ENCODE results near the gene TBC1D30.
"Not testable (repeated sequence)": the region's sequence is repeated elsewhere in the genome, so short reads cannot be mapped to it uniquely, and the experiment has no call there.

Gene TBC1D30

GRCh38 chr12:64826234-64826633 lies 1.8 kb downstream of the TBC1D30 start:
- Histone ChIP-seq H3K9me3 (ENCODE audit: control insufficient read depth, insufficient read depth, low read depth, low read length) (no peaks in the 10 kb centered on the region), H3K27me3 (ENCODE audit: control insufficient read depth, insufficient read depth, low read length) (peaks cover 88% of the 10 kb centered on the region), H3K36me3 (ENCODE audit: control insufficient read depth, insufficient read depth, low read length) (no peaks in the 10 kb centered on the region), H3K9ac (ENCODE audit: low read length) (no peak overlapping the region), H3K27ac (ENCODE audit: low read depth, low read length) (no peak overlapping the region), H3K4me3 (ENCODE audit: low read depth, low read length) (peak overlapping the region; percentile 81), H3K4me1 (ENCODE audit: control insufficient read depth, insufficient read depth, low read length) (no peaks in the 10 kb centered on the region)

- H3K27me3 ChIP-seq (ENCODE audit: control insufficient read depth, insufficient read depth, low read length), result peaks cover 64% of the 10 kb centered on the region
- no peak overlapping the region for H3K4me3 ChIP-seq (ENCODE audit: low read depth, low read length)
- H3K4me1 ChIP-seq (ENCODE audit: control insufficient read depth, insufficient read depth, low read length), result no peaks in the 10 kb centered on the region
- H3K9me3 ChIP-seq (ENCODE audit: control insufficient read depth, insufficient read depth, low read depth, low read length), result peaks cover 10% of the 10 kb centered on the region
- no peaks in the 10 kb centered on the region for H3K36me3 ChIP-seq (ENCODE audit: control insufficient read depth, insufficient read depth, low read length)
- no peak overlapping the region for H3K9ac ChIP-seq (ENCODE audit: low read length)
- no peak overlapping the region for H3K27ac ChIP-seq (ENCODE audit: low read depth, low read length)
Measured at GRCh38 chr12:64828713-64829112, 4.3 kb downstream of the TBC1D30 start.

DNA sequence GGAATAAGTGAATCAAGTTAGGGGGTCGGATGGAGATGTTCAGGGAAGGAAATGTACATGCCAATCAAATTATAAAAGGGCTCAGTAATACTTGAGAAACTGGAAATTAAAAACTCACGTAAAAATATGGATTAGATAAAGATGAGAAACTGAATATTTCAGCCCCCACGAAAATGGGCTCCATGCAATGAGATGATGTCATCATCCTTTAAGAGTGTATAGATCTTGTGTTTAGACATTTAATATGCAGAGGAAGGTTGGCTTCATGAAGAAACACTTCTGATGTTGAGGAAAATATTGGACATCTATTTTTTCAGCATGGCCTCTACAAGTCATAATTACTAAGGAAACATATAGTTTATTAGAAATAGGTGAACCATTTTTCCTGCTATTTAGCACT lies 9.5 kb downstream of the TBC1D30 start:
- Histone ChIP-seq H3K27me3 (ENCODE audit: control insufficient read depth, insufficient read depth, low read length) (peaks cover 12% of the 10 kb centered on the region; the same call in 1 of the 2 replicates), H3K9ac (ENCODE audit: low read length) (no peak overlapping the region), H3K27ac (ENCODE audit: low read depth, low read length) (no peak overlapping the region), H3K9me3 (ENCODE audit: control insufficient read depth, insufficient read depth, low read depth, low read length) (peaks cover 10% of the 10 kb centered on the region), H3K36me3 (ENCODE audit: control insufficient read depth, insufficient read depth, low read length) (no peaks in the 10 kb centered on the region), H3K4me1 (ENCODE audit: control insufficient read depth, insufficient read depth, low read length) (no peaks in the 10 kb centered on the region), H3K4me3 (ENCODE audit: low read depth, low read length) (no peak overlapping the region)

DNA sequence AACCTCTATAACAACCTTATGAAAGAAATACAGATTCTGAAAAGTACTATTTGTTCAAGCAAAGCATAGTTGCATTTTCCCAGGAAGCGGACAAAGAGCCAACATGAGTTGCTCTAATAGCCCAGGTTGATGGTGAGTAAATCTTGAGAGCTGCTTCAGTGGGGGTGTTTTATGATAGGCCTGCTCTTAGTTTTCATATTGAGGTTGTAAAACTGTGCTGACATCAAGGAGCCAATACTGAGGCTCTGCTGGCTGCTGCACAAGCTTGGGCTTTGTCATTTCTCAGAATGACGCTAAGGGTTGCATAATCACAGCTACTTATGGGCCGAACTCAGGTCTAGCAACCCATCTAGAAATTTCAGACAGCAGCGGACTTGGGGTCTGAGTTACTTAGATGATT lies 11.5 kb downstream of the TBC1D30 start:
- no peaks in the 10 kb centered on the region for H3K36me3 ChIP-seq (ENCODE audit: control insufficient read depth, insufficient read depth, low read length)
- no peaks in the 10 kb centered on the region for H3K27me3 ChIP-seq (ENCODE audit: control insufficient read depth, insufficient read depth, low read length)

GRCh38 chr12:64836856-64837255 lies 12.4 kb downstream of the TBC1D30 start:
- Histone ChIP-seq H3K9ac (ENCODE audit: low read length) (no peak overlapping the region), H3K4me1 (ENCODE audit: control insufficient read depth, insufficient read depth, low read length) (no peaks in the 10 kb centered on the region), H3K4me3 (ENCODE audit: low read depth, low read length) (no peak overlapping the region), H3K36me3 (ENCODE audit: control insufficient read depth, insufficient read depth, low read length) (no peaks in the 10 kb centered on the region), H3K9me3 (ENCODE audit: control insufficient read depth, insufficient read depth, low read depth, low read length) (peaks cover 10% of the 10 kb centered on the region), H3K27ac (ENCODE audit: low read depth, low read length) (no peak overlapping the region), H3K27me3 (ENCODE audit: control insufficient read depth, insufficient read depth, low read length) (no peaks in the 10 kb centered on the region)

More for the DNA sequence above, 11.5 kb downstream of the TBC1D30 start:
- H3K9ac ChIP-seq (ENCODE audit: low read length), result no peak overlapping the region
- H3K9me3 ChIP-seq (ENCODE audit: control insufficient read depth, insufficient read depth, low read depth, low read length), result peaks cover 10% of the 10 kb centered on the region
- H3K27ac ChIP-seq (ENCODE audit: low read depth, low read length), result no peak overlapping the region
- H3K4me1 ChIP-seq (ENCODE audit: control insufficient read depth, insufficient read depth, low read length), result no peaks in the 10 kb centered on the region
- no peak overlapping the region for H3K4me3 ChIP-seq (ENCODE audit: low read depth, low read length)

GRCh38 chr12:64837427-64837826 lies 13.0 kb downstream of the TBC1D30 start:
- Histone ChIP-seq H3K27ac (ENCODE audit: low read depth, low read length) (no peak overlapping the region), H3K36me3 (ENCODE audit: control insufficient read depth, insufficient read depth, low read length) (no peaks in the 10 kb centered on the region), H3K27me3 (ENCODE audit: control insufficient read depth, insufficient read depth, low read length) (no peaks in the 10 kb centered on the region), H3K9ac (ENCODE audit: low read length) (no peak overlapping the region), H3K4me3 (ENCODE audit: low read depth, low read length) (no peak overlapping the region), H3K9me3 (ENCODE audit: control insufficient read depth, insufficient read depth, low read depth, low read length) (peaks cover 6% of the 10 kb centered on the region), H3K4me1 (ENCODE audit: control insufficient read depth, insufficient read depth, low read length) (no peaks in the 10 kb centered on the region)

DNA sequence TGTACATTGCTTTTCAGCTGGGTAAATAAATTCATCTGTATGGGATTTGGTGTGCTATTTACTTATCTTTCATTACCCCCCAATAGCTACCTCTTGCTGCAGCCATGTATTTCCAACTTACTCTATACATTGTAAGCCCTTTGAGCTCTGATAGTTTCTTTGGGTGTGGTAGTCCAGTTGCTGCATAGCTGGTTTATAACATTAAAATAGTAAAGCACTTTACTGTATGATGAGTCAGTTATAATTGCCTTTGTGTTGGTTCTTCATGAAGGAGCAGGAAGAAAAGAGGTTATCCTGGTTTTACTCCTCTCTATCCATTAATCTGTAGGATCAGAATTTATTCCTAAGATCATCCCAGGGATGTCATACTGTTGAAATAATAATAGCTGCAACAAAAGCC lies 15.7 kb downstream of the TBC1D30 start:
- Histone ChIP-seq H3K4me1 (ENCODE audit: control insufficient read depth, insufficient read depth, low read length) (no peaks in the 10 kb centered on the region), H3K36me3 (ENCODE audit: control insufficient read depth, insufficient read depth, low read length) (no peaks in the 10 kb centered on the region), H3K27ac (ENCODE audit: low read depth, low read length) (no peak overlapping the region), H3K27me3 (ENCODE audit: control insufficient read depth, insufficient read depth, low read length) (no peaks in the 10 kb centered on the region), H3K9me3 (ENCODE audit: control insufficient read depth, insufficient read depth, low read depth, low read length) (no peaks in the 10 kb centered on the region), H3K4me3 (ENCODE audit: low read depth, low read length) (no peak overlapping the region), H3K9ac (ENCODE audit: low read length) (no peak overlapping the region)

DNA sequence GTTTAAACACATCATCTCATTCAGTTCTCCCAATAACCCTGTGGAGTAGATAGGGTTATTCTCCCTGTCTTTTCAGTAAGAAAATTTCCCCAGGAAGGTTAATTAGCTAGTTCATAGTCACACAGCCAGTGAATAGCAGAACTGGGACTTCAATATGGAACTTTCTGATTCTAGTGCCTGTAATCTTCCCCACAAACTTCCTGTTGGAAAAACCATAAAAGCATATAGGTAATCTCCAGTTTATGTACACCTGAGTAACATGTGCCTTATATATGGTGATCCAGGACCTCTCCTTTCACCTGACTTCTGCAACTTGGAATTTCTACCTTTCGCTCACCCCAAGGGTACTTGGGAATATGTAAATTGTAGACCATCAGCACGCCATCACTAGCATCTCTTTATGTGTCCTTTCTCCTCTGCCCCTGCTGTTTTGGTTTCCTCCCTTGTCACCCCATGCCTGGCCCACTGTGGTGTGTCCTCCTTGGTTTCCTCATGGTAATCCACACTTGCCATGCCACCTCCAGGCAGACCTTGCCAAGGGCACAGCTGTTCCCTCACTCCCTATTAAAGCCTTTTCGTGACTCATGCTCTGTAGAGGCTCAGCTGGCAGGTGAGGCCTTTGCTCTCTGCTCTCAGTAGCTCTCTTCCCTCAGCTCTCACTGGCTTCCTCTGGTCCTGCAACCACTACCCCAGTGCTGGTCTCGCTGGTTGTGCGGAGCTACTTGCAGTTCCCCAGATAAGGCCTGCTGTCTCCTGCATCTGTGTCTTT lies 16.7 kb downstream of the TBC1D30 start:
- Histone ChIP-seq H3K27ac (ENCODE audit: low read depth, low read length) (no peak overlapping the region), H3K4me3 (ENCODE audit: low read depth, low read length) (no peak overlapping the region), H3K9me3 (ENCODE audit: control insufficient read depth, insufficient read depth, low read depth, low read length) (no peaks in the 10 kb centered on the region), H3K4me1 (ENCODE audit: control insufficient read depth, insufficient read depth, low read length) (no peaks in the 10 kb centered on the region), H3K9ac (ENCODE audit: low read length) (no peak overlapping the region), H3K36me3 (ENCODE audit: control insufficient read depth, insufficient read depth, low read length) (no peaks in the 10 kb centered on the region), H3K27me3 (ENCODE audit: control insufficient read depth, insufficient read depth, low read length) (no peaks in the 10 kb centered on the region)

DNA sequence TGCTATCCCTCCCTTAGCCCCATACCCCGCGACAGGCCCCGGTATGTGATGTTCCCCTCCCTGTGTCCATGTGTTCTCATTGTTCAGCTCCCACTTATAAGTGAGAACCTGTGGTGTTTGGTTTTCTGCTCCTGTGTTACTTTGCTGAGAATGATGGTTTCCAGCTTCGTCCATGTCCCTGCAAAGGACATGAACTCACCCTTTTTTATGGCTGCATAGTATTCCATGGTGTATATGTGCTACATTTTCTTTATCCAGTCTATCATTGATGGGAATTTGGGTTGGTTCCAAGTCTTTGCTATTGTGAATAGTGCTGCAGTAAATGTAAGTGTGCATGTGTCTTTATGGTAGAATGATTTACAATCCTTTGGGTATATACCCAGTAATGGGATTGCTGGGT lies 24.0 kb downstream of the TBC1D30 start:
- not testable (repeated sequence) for H3K27ac ChIP-seq (ENCODE audit: low read depth, low read length); H3K27me3 ChIP-seq (ENCODE audit: control insufficient read depth, insufficient read depth, low read length); H3K9me3 ChIP-seq (ENCODE audit: control insufficient read depth, insufficient read depth, low read depth, low read length); H3K4me1 ChIP-seq (ENCODE audit: control insufficient read depth, insufficient read depth, low read length); H3K9ac ChIP-seq (ENCODE audit: low read length); H3K36me3 ChIP-seq (ENCODE audit: control insufficient read depth, insufficient read depth, low read length); H3K4me3 ChIP-seq (ENCODE audit: low read depth, low read length)

- Histone ChIP-seq H3K27me3 (ENCODE audit: control insufficient read depth, insufficient read depth, low read length) (no peaks in the 10 kb centered on the region), H3K36me3 (ENCODE audit: control insufficient read depth, insufficient read depth, low read length) (no peaks in the 10 kb centered on the region)
Measured at GRCh38 chr12:64858882-64859605, 34.6 kb downstream of the TBC1D30 start.

GRCh38 chr12:64860446-64860998 lies 36.1 kb downstream of the TBC1D30 start:
- H3K27ac ChIP-seq (ENCODE audit: low read depth, low read length), result no peak overlapping the region
- H3K4me3 ChIP-seq (ENCODE audit: low read depth, low read length), result no peak overlapping the region
- no peaks in the 10 kb centered on the region for H3K27me3 ChIP-seq (ENCODE audit: control insufficient read depth, insufficient read depth, low read length)
- H3K4me1 ChIP-seq (ENCODE audit: control insufficient read depth, insufficient read depth, low read length), result peaks cover 10% of the 10 kb centered on the region; the same call in 1 of the 2 replicates
- no peaks in the 10 kb centered on the region for H3K36me3 ChIP-seq (ENCODE audit: control insufficient read depth, insufficient read depth, low read length)
- H3K9me3 ChIP-seq (ENCODE audit: control insufficient read depth, insufficient read depth, low read depth, low read length), result no peaks in the 10 kb centered on the region
- H3K9ac ChIP-seq (ENCODE audit: low read length), result no peak overlapping the region

More at GRCh38 chr12:64858882-64859605, 34.6 kb downstream of the TBC1D30 start:
- Histone ChIP-seq H3K27ac (ENCODE audit: low read depth, low read length) (no peak overlapping the region), H3K4me3 (ENCODE audit: low read depth, low read length) (no peak overlapping the region), H3K9ac (ENCODE audit: low read length) (no peak overlapping the region), H3K4me1 (ENCODE audit: control insufficient read depth, insufficient read depth, low read length) (no peaks in the 10 kb centered on the region; the same call in 1 of the 2 replicates), H3K9me3 (ENCODE audit: control insufficient read depth, insufficient read depth, low read depth, low read length) (no peaks in the 10 kb centered on the region)

All from HUES6 (cell line).